Testis (tissue), 2 donors: ENCODE measurements around the gene SYN1.

Experiments used
- CTCF ChIP-seq, 3 experiments: fragments of 450-650 bp in 2 of 3; fragments of 200-600 bp in 1 of 3; sonication (generic) in 1 of 3; IDR thresholded peaks; one replicate each; pipeline ENCODE4 v1.5.1; 2016 to 2019; ENCODE audit warnings: antibody characterized with exemption in 3 of 3, mild to moderate bottlenecking in 2 of 3, moderate library complexity in 1 of 3
- POLR2A ChIP-seq: fragments of 450-650 bp; IDR thresholded peaks from one replicate; pipeline ENCODE4 v1.6.1; 2017; ENCODE audit warnings: antibody characterized with exemption, mild to moderate bottlenecking, moderate library complexity

GRCh38 chrX:47620303-47620685 lies 637 bp upstream of the SYN1 start:
- TF ChIP-seq POLR2A = no peak
- no peak for TF ChIP-seq CTCF (IDR thresholded peaks at IDR 0.05)
